HG03565 (cell line): ENCODE data around the gene R3HDM1.
"Not testable (repeated sequence)": the region's sequence is repeated elsewhere in the genome, so short reads cannot be mapped to it uniquely, and the experiment has no call there.

Source experiments
- ATAC-seq: cut with Tn5 transposase; IDR thresholded peaks from one replicate; pipeline ENCODE4 v1.9.1; 2021; ENCODE audit warnings: mild to moderate bottlenecking, moderate library complexity; ENCODE audit not compliant: unreplicated experiment

R3HDM1 gene

DNA sequence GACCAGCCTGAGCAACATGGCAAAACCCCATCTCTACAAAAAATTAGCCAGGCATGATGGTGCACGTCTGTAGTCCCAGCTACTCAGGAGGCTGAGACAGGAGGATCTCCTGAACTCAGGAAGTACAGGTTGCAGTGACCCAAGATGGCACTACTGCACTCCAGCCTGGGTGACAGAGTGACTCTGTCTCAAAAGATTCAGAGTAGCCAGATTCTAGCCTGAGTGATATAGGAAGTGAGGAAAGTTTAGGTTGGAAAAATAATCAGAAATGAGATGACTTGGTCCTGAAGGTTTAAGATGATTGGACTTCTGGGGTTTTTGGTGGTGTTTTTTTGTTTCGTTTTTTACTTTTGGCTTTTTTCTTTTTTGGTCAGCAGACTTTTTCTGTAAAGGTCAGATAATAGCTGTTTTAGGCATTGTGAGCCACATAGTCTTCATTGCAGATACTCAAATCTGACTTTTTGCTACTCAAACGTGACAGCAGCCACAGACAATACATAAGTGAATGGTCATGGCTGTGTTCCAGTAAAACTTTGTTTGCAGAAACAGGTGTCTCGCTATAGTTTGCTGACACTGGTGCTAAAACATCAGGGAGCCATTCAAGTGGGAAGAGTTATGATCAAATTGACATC, 106.3 kb downstream of the R3HDM1 start:
- no peak for ATAC-seq

DNA sequence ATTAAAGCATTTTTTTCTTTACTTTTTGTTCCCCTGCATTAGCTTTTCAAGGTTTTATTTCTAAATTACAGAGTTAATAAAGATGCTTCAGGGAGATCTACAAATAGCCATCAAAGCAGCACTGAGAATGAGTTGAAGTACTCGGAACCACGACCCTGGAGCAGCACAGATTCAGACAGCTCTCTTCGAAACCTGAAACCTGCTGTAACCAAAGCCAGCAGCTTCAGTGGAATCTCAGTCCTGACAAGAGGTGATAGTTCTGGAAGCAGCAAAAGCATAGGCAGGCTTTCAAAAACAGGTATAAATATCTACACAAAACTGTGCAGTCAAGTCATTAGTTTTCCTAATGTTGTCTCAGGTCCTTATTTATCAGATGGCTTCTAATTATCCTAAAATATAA, 107.5 kb downstream of the R3HDM1 start:
- ATAC-seq, result no peak

DNA sequence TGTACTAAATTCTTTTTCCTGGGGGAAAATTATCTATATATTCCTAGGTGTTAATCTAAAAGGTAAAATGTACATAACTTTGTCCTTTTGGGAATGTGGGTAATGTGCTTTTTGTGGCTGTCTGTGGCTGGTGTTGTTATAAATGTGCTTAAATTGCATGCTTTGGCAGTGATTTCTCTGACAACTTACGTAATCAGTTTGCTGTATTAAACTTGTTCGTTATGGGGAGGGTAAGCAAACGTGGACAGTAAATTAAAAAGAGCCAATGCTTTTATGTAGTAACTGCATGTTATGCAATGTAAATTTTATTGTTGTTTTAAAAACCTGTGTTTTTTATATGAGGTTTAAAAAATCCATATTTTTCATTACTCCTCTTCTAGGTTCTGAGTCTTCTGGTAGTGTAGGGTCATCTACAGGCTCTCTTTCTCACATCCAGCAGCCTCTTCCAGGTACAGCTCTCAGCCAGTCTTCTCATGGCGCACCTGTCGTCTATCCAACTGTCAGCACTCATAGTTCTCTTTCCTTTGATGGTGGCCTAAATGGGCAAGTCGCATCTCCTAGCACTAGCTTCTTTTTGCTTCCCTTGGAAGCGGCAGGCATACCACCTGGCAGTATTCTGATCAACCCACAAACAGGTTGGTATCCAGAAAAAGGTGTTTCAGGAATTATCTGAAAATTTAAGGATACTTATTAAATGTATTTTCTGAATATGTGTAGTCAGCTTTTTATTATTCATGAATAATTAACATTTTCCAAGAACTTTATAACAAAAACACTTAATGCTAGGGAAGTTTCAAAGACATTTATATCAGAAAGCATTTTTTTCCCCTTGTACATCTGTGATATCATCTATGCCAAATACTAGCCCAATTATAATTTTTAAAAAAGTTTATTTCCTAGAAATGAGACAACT, 110.1 kb downstream of the R3HDM1 start:
- ATAC-seq, result no peak

DNA sequence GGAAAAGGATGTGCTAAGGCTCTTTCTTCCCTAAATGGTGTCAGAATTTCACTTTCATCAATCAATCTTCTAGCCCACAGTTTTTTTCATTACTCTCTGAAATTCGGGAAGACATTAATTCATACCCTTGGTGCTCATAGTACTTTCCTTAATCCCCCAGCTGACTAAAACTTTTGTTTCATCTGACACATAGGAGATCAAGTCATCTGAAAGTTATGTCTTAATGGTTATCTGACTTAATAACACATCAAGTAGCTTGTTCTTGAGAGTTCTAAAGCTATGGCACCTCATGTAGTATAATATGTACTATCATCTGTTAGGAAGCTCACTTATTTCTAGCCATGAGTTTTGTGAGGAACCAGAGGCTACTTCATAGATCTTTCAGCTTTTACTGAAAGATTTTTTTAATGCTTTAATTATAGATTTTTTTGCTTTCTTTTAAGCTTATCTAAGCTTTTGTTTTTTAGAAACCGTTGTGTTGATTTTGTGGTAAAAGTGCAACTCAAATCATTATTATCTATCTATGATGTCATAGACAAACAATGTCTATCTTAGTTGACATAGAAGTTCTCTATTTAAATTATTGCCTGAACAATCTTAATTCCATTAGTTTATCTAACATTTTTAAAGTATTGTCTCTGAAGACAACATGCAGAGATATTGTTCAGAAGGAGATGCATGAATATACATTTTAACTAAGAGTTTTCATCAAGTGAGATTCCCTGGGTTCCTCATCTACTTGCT, 116.7 kb downstream of the R3HDM1 start:
- no peak for ATAC-seq

DNA sequence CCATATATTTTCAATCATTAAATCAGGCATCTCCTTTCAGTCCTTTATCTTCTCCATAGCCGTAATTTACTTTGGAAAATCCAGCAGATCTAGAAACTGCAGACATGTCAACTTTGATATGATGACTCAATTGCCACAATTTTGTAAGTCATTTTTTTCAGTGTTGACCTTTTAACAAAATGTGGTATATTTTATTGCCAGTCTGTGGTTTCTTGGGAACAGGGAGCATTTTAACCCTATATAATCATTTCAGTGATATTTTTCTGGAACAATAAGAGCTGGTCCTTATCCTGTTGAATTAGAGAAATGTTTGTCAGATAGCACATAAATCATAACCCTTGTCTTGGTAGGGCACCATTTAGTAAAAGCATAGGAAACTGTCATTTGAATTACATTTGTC, 119.4 kb downstream of the R3HDM1 start:
- ATAC-seq, result no peak

DNA sequence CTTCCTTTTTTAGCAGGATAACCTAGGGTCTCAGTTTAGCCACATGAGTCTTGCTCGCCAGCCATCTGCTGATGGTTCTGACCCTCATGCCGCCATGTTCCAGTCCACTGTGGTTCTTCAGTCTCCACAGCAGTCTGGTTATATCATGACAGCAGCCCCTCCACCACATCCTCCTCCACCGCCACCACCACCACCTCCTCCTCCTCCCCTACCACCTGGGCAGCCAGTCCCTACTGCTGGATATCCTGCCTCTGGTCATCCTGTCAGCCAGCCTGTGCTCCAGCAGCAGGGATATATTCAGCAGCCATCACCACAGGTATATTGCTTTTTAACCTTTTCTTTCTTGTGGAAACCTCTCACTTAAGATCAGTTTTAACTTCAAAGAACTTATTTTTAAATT, 120.4 kb downstream of the R3HDM1 start:
- ATAC-seq, result no peak

DNA sequence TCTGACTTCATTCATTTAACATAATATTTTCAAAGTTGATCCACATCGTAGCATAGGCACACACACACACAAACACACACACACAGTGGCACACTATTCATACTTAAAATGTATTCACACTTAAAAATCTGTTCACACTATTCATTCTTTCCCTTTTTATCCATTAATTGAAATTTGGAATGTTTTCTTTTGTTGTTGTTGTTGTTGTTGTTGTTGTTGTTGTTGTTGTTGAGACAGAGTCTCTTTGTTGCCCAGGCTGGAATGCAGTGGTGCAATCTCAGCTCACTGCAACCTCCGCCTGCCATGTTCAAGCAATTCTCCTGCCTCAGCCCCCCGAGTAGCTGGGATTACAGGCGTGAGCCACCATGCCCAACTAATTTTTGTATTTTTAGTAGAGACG, 123.0 kb downstream of the R3HDM1 start:
- not testable (repeated sequence) for ATAC-seq

DNA sequence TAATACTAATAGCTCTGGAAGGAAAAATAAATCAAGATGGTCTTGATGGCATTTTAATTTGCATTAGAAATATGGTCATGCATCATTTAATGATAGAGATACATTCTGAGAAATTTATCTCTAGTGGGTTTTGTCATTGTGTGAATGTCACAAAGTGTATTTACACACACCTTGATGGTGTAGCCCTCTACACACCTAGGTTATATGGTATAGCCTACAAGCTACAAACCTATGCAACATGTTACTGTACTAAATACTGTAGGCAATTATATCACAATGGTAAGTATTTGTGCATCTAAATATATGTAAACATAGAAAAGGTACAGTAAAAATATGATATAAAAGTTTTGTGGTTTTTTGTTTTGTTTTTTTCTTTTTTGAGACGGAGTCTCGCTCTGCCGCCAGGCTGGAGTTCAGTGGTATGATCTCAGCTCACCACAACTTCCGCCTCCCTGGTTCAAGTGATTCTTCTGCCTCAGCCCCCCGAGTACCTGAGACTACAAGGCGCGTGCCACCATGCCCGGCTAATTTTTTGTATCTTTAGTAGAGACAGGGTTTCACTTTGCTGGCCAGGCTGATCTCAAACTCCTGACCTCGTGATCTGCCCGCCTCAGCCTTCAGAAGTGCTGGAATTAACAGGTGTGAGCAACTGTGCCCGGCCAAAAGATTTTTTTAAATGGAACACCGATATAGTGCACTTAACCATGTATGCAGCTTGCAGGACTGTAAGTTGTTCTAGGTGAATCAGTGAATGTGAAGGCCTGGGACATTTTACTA, 126.7 kb downstream of the R3HDM1 start:
- ATAC-seq, result no peak

DNA sequence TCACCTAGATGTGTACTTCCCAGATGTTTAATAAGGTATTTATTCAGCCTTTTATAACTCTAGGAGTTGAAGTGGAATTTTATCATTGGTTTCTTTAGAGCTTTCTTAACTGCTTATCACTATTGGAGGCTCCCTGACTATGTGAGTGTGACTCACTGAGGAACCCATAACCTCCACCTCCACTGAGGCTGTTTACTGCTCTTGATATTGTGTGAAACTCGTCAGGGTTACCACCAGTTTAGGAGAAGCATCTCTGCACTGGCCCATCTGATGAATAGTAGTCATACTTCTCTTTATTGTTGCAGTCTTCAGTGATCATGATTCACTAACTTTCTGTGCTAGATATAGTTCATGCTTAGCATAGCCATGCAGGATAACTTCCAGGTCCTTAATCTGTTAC, 130.8 kb downstream of the R3HDM1 start:
- no peak for ATAC-seq

DNA sequence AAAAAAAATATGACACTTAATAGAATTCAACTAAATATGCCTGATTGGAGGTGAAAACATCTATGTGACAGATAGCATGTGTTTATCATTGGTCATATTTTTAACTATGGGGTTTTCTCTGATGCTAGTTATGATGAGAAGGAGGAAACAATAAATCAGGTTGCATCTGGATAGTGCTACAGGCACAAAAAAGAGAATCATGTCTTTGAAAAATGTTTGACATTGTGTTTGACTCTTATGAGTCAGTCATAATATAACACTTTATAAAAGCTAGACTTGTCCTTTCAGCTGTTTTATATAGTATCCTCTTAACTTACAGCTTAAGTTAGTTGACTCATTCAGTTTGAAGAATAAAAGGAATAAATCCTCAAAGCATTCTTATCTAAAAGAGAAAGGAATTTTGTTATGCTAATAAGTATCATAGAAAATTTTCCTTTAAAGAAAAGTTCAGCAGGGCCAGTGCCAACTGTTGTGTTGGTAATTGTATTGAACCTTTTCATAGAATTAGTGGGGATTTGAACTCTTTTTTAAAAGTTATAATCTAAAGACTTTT, 131.9 kb downstream of the R3HDM1 start:
- no peak for ATAC-seq

DNA sequence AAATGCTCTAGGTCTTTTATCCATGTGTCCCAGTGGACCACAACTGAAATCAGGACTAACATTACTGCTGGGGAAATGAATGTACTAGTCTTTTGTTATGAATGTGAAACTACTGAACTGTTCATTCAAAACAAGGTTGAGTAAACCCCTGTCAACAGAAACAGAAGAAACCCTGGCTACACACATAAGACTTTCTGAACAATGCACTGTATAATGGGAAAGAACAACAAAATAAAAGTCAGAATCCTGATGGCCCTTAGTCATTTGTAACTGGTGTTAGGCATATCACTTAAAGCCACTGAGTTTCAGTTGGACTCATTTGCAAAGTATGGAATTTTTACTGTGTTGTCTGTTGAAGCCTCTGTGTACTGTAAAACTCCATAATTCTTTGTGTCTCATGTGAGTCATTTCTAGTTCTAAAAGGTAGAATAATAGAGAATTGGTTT, 133.4 kb downstream of the R3HDM1 start:
- peak; percentile 80 for ATAC-seq

DNA sequence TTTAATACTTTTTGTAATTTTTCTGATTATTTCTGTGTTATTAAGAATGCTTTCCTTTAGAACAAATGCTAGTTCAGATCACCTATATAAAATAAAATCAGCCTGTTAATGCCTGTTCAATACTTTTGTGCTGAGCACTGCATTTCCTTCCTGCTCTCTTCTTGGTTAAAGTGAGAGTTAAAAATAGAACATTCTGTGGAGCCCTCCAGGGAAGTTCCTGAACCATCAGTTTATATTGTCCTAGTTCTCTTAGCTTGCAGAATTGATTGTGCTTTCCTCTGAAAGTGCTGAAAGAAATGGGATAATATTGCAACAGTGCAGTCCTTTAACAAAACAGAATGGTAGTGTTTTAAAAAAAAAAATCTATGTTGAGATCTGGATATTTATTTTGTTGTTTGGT, 135.8 kb downstream of the R3HDM1 start:
- ATAC-seq, result no peak

DNA sequence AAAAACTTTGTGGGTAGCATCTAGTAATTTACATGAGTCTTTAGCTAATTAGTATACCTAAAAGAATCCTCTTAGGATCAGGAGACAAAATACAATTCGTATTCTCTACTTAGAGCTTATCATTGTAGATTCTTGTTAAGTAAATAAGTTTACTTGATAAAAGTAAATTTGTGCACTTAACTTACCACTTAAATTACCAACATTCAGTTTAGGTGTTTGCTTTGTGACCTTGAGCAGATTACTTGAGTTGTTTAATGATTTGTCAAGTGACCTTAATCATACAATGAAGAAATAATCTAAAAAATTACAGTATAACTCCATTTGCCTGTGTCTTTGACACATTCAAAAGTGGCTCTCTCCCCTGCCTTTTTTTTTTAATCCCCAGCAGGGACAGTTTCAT, 143.2 kb downstream of the R3HDM1 start:
- ATAC-seq, result no peak

DNA sequence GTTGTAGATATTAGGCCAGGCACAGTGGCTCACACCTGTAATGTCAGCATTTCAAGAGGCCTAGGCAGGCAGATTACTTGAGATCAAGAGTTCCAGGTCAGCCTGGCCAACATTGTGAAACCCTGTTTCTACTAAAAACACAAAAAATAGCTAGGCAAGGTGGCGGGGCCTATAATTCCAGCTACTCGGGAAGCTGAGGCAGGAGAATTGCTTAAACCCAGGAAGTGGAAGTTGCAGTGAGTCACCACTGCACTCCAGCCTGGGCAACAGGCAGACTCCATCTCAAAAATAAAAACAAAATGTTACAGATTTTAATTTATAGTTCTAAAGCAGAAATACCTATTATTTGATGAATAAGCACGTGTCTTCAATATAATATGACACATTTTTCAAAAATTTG, 144.7 kb downstream of the R3HDM1 start:
- no peak for ATAC-seq

DNA sequence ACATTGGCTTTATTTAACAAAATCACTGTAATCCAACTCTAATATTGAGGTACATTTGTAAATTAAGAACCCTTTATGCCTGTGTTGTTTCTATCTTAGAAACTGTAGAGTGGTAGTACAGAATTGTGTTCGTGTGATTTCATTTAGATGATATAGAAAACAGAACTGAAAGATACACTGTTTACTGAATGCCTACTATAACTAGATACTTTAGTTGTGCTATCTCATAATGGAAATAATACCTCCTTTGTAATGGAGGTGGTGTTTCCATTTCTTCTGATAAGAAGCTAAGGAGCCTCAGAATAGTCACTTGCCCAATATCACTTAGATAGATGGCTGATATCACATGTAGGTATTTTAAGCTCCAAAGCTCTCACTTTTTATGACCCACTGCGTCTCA, 147.8 kb downstream of the R3HDM1 start:
- ATAC-seq, result no peak

DNA sequence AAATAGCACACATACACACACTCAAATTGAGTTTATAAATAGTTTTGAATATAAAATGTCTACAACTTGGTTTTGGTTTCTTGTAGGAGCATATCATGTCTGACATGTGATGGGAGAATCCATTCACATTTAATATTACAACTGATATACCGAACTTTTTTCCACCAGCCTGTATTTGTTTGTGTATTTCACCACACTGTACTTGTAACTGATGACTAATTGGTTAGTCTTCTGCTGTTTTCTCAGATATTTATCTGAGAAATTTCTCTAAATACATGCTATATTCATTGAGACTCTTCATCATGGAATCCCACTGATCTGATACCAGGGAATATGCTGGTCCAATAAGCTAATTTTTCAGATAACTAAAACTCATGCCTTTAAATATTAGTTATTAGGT, 154.1 kb downstream of the R3HDM1 start:
- no peak for ATAC-seq

DNA sequence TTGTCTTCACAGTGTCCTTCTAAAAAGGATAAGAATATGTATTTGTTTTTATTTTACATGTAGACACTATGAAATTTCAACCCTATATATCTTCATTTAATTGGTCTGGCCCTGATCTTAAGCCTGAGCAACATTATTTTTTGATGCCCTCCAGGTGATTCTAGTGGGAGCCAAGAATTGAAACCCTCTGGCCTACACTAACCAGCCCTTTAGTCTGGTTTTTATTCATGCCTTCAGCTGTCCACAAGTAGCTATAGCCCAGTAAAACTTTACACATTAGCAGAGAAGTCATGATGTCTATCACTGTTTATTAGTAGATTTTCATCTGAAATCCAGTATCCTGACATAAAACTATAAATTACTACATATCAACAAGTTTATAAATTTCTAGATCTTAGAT, 157.7 kb downstream of the R3HDM1 start:
- ATAC-seq, result no peak

DNA sequence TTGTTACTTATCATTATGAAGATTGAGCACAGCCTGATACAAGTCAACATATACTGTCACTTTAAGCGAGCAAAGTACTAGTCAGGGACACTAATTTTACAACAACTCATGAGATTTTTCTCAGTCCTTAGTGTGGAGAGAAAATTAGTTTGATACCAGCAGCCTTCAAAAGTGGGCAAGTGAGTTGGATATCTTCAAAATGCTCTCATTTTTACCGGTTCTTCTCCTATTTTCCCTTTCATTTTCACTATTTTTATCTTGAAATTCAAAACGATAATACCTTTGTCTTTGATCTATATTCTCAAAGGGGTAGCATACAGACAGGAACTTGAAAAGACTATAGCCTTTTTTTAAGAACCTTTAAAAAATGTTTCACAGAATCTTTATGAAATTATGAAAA, 158.4 kb downstream of the R3HDM1 start:
- ATAC-seq, result no peak

DNA sequence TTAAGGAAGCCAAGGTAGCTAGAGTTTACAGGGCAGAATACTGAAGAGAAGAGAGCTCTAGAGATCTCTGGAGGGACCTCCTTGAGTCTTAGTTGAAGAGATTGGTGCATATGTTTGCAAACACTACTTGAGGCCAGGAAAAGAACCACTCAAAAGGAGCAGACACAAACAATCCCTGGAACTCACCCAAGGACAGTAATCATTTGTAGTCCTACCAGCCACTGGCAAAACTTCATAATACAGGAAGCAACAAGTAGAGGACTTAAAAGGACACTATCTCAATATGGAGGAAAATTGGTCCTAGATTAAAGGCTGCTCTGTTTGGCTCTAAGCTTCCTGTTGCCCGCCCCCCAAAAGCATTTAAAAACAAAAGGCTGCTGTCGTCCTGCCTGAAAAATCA, 163.4 kb downstream of the R3HDM1 start:
- ATAC-seq, result no peak

DNA sequence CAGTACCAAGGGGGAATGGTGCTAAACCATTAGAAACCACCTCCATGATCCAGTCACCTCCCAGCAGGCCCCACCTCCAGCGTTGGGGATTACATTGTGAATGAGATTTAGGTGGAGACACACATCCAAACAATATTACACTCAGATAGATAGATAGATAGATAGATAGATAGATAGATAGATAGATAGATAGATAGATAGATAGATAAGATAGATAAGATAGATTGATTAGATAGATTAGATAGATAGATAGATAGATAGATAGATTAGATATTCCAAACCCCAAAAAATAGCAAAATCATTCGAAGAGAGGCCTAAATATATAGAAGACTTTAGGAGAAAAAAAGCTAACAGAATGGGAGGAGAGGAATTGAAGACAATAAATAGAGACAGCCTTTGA, 167.6 kb downstream of the R3HDM1 start:
- no peak for ATAC-seq

DNA sequence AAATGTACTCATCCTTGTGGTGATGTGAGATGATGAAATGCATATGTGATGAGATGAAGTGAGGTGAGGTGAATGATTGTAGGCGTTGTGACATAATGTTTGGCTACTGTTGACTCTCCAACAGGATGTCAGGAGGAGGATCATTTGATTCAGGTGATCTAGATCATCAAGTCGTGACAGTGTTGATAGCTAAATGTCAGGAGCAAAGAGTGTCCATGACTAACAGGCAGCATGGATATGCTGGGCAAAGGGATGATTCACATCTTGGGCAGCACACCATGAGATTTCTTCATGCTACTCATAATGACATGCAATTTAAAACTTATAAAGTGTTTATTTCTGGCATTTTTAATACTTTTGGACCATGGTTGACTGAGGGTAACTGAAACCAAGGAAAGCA, 170.2 kb downstream of the R3HDM1 start:
- no peak for ATAC-seq
